H1 (cell line): ENCODE results near the gene B4GAT1. TPM values are rescaled to one million over a fixed set of nuclear protein-coding genes. Genes with fewer than 3 reads are reported as not detected.

ENCODE experiments used
- CTBP2 ChIP-seq: IDR thresholded peaks from 2 replicates; pipeline ENCODE4 v1.7.0; 2011; ENCODE audit warnings: borderline replicate concordance, mild to moderate bottlenecking, moderate library complexity, mixed read lengths, low read length; ENCODE audit not compliant: insufficient read depth, insufficient read length
- EZH2 ChIP-seq: fragments of 200-600 bp; sonication (generic); IDR thresholded peaks from 2 replicates; pipeline ENCODE4 v1.7.1; 2012; ENCODE audit warnings: low read depth, mild to moderate bottlenecking, moderate library complexity, low read length, inconsistent platforms; ENCODE audit not compliant: severe bottlenecking
- JUND ChIP-seq: IDR thresholded peaks from 2 replicates; pipeline ENCODE4 v1.6.1; 2011; ENCODE audit warnings: mild to moderate bottlenecking, improper control_type of control experiment, low read length
- KDM5A ChIP-seq: fragments of 200-600 bp; IDR thresholded peaks from 2 replicates; pipeline ENCODE4 v1.7.1; 2012; ENCODE audit warnings: mild to moderate bottlenecking, low read length, inconsistent platforms, mixed read lengths
- MAFK ChIP-seq: IDR thresholded peaks from 2 replicates; pipeline ENCODE4 v1.6.1; 2012; ENCODE audit warnings: low read depth, mild to moderate bottlenecking, improper control_type of control experiment, low read length
- RFX5 ChIP-seq: IDR thresholded peaks from 2 replicates; pipeline ENCODE4 v1.6.1; 2011; ENCODE audit warnings: low read depth, low read length, improper control_type of control experiment, borderline replicate concordance
- SAP30 ChIP-seq: fragments of 300-600 bp; sonication (generic); IDR thresholded peaks from 2 replicates; pipeline ENCODE4 v1.7.1; 2012; ENCODE audit warnings: low read length, moderate library complexity, mild to moderate bottlenecking, inconsistent platforms; ENCODE audit not compliant: insufficient read depth, insufficient replicate concordance
- SP2 ChIP-seq: IDR thresholded peaks from 2 replicates; pipeline ENCODE4 v1.6.1; 2012; ENCODE audit warnings: mild to moderate bottlenecking, low read length, inconsistent platforms
- TAF1 ChIP-seq: IDR thresholded peaks from 2 replicates; pipeline ENCODE4 v1.6.1; 2011; ENCODE audit warnings: mild to moderate bottlenecking, low read depth, low read length
- polyA plus RNA-seq, 7 experiments: library from polyadenylated mRNA; depleted of rRNA in 3 of 7; stranded (reverse) in 5 of 7; unstranded in 2 of 7; fragments of >200 nt in 5 of 7; fragments of 200-250 nt in 2 of 7; gene quantifications; 1 replicate in 5 of 7; 2 replicates in 1 of 7; 4 replicates in 1 of 7; pipeline versions ENCODE4 v1.2.1 to v1.2.3, GENCODE V29; 2011 to 2013; ENCODE audit warnings: missing spikeins in 2 of 7, mixed read lengths in 2 of 7
- total RNA-seq: library from RNA; stranded (reverse); fragmentation: NEBNext Ultra II Directional; extraction: Animal tissue kit (Norgen Biotek cat#: 25700); gene quantifications from 2 replicates; pipeline ENCODE4 v1.2.1, GENCODE V29; 2021
- TF ChIP-seq, protein P1 (sequence below): IDR thresholded peaks from 2 replicates; pipeline ENCODE4 v1.6.1; 2011; ENCODE audit warnings: low read depth, mild to moderate bottlenecking, low read length; ENCODE audit not compliant: insufficient read depth
- TF ChIP-seq, protein P2 (sequence below): IDR thresholded peaks from 2 replicates; pipeline ENCODE4 v1.6.1; 2012; ENCODE audit warnings: inconsistent platforms

The B4GAT1 gene
- total and polyA plus RNA-seq, 2 of the 8 experiments (the other 6 are each of a cell fraction or from before 2014, with no cell fraction given), result 22.2 to 27.8 TPM

- TF ChIP-seq MAFK, result no peak
- TF ChIP-seq, protein P1, sequence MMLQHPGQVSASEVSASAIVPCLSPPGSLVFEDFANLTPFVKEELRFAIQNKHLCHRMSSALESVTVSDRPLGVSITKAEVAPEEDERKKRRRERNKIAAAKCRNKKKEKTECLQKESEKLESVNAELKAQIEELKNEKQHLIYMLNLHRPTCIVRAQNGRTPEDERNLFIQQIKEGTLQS, result no peak
- no peak for TF ChIP-seq CTBP2
- 0 out of 2 replicates have a peak, but pooled peaks have one; percentile 3 for TF ChIP-seq TAF1
- peak; percentile 88 for TF ChIP-seq JUND
- TF ChIP-seq, protein P2, sequence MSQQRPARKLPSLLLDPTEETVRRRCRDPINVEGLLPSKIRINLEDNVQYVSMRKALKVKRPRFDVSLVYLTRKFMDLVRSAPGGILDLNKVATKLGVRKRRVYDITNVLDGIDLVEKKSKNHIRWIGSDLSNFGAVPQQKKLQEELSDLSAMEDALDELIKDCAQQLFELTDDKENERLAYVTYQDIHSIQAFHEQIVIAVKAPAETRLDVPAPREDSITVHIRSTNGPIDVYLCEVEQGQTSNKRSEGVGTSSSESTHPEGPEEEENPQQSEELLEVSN, result peak; percentile 49
- no peak for TF ChIP-seq SP2
- TF ChIP-seq EZH2, result no peak
- no peak for TF ChIP-seq KDM5A
- no peak for TF ChIP-seq RFX5
- TF ChIP-seq SAP30, result peak; percentile 14
Observed at GRCh38 chr11:66336234-66337102, 11.0 kb downstream of the B4GAT1 start, which contains the start of gene RIN1 (continued).
